ENCODE measurements around the gene TNS3. TPM values are rescaled to one million over a fixed set of nuclear protein-coding genes. Genes with fewer than 3 reads are reported as not detected.
A peak's percentile ranks its signal among the peaks of the same experiment; 100 is the strongest.
"Not testable (repeated sequence)": the region's sequence is repeated elsewhere in the genome, so short reads cannot be mapped to it uniquely, and the experiment has no call there.

The TNS3 gene
- total RNA-seq, 1 experiment from 2014 or later, result 143 TPM

- no peak overlapping the region for H3K4me3 ChIP-seq
- peak overlapping the region; percentile 16 for H3K27ac ChIP-seq
- H4K20me1 ChIP-seq (ENCODE audit: insufficient read depth), result no peaks in the 10 kb centered on the region
- ChIA-PET POLR2A (ENCODE audit: unreplicated experiment) (interaction anchor here (0.6 kb wide), 1 partner anchor 48 kb away, joined by 3 read pairs; no protein-coding TSS in a partner anchor), CTCF (interaction anchor here (0.7 to 1.3 kb wide), 3 partner anchors 18 to 207 kb away, joined by 3 to 9 read pairs (median 7); no protein-coding TSS in a partner anchor)
- no peaks in the 10 kb centered on the region for H3K36me3 ChIP-seq (ENCODE audit: low read depth)
- H3K79me2 ChIP-seq (ENCODE audit: low read depth), result peaks cover 24% of the 10 kb centered on the region
- no peak overlapping the region for H2AFZ ChIP-seq
- peak overlapping the region; percentile 10; the same call in 1 of the 2 replicates for H3K4me2 ChIP-seq
- BruUV-seq (replicated peaks), result no TSS peak
- no peaks in the 10 kb centered on the region for H3K9me2 ChIP-seq (ENCODE audit: insufficient read depth)
- DNase-seq, result peak; percentile 56 to 63
- H3K9me3 ChIP-seq (ENCODE audit: insufficient read depth, low read depth), result no peaks in the 10 kb centered on the region
- no peak for TF ChIP-seq EZH2 (IDR thresholded peaks at IDR 0.05; ENCODE audit: low read depth)
- TF ChIP-seq CTCF (conservative IDR thresholded peaks at IDR 0.05), result no peak
- no peaks in the 10 kb centered on the region for H3K27me3 ChIP-seq (ENCODE audit: insufficient read depth, low read depth)
- H3F3A ChIP-seq (ENCODE audit: insufficient read depth, low read depth), result peaks cover 70% of the 10 kb centered on the region
- intact Hi-C loops (cut with micrococcal nuclease; ENCODE audit: unreplicated experiment), result no loop called here
- H3K4me1 ChIP-seq (replicated peaks; ENCODE audit: insufficient read depth), result peaks cover 96% of the 10 kb centered on the region
These were observed 5.0 kb upstream of the TNS3 start for GRCh38 chr7:47586925-47587324.

GRCh38 chr7:47586161-47586670 is 4.3 kb upstream of the TNS3 start:
- H3K9me3 ChIP-seq (ENCODE audit: insufficient read depth, low read depth); H3K27me3 ChIP-seq (ENCODE audit: insufficient read depth, low read depth); H3K4me3 ChIP-seq; H3K9me2 ChIP-seq (ENCODE audit: insufficient read depth); BruUV-seq (replicated peaks); H3K36me3 ChIP-seq (ENCODE audit: low read depth); H4K20me1 ChIP-seq (ENCODE audit: insufficient read depth); intact Hi-C loops (cut with micrococcal nuclease; ENCODE audit: unreplicated experiment); H2AFZ ChIP-seq: not testable (repeated sequence)
- POLR2A ChIA-PET (ENCODE audit: unreplicated experiment), result interaction anchor here (0.6 kb wide), 1 partner anchor 110 kb away, joined by 13 read pairs; no protein-coding TSS in a partner anchor
- peak in 1 of 2 experiments; percentile 70 for DNase-seq
- Histone ChIP-seq H3K4me2 (peak overlapping the region; percentile 10; the same call in 1 of the 2 replicates), H3K79me2 (ENCODE audit: low read depth) (peaks cover 31% of the 10 kb centered on the region), H3K4me1 (replicated peaks; ENCODE audit: insufficient read depth) (peaks cover 89% of the 10 kb centered on the region), H3F3A (ENCODE audit: insufficient read depth, low read depth) (peaks cover 65% of the 10 kb centered on the region), H3K27ac (peak overlapping the region; percentile 16)
- CTCF ChIA-PET, result interaction anchor here (0.6 to 1.3 kb wide), 2 partner anchors 14 to 19 kb away, joined by 3 to 7 read pairs; no protein-coding TSS in a partner anchor

GRCh38 chr7:47584536-47584895 is 2.6 kb upstream of the TNS3 start:
- BruUV-seq (replicated peaks), result no TSS peak
- DNase-seq, result no peak
- intact Hi-C loops (cut with micrococcal nuclease; ENCODE audit: unreplicated experiment), result no loop called here
- peaks cover 48% of the 10 kb centered on the region for H3K79me2 ChIP-seq (ENCODE audit: low read depth)
- H3K9me2 ChIP-seq (ENCODE audit: insufficient read depth), result no peaks in the 10 kb centered on the region
- no peak overlapping the region for H3K4me3 ChIP-seq
- no peaks in the 10 kb centered on the region for H4K20me1 ChIP-seq (ENCODE audit: insufficient read depth)
- H3K27ac ChIP-seq, result peak overlapping the region; percentile 87
- TF ChIP-seq CTCF (conservative IDR thresholded peaks at IDR 0.05) (no peak), EZH2 (IDR thresholded peaks at IDR 0.05; ENCODE audit: low read depth) (no peak)
- peaks cover 68% of the 10 kb centered on the region for H3F3A ChIP-seq (ENCODE audit: insufficient read depth, low read depth)
- H2AFZ ChIP-seq, result no peak overlapping the region
- CTCF ChIA-PET, result interaction anchor here (0.6 kb wide), 1 partner anchor 19 kb away, joined by 3 read pairs; no protein-coding TSS in a partner anchor
- peak overlapping the region; percentile 86 for H3K4me2 ChIP-seq
- no peaks in the 10 kb centered on the region for H3K27me3 ChIP-seq (ENCODE audit: insufficient read depth, low read depth)
- POLR2A ChIA-PET (ENCODE audit: unreplicated experiment), result interaction anchor here (1.0 kb wide), 1 partner anchor 131 kb away, joined by 3 read pairs; no protein-coding TSS in a partner anchor
- peaks cover 80% of the 10 kb centered on the region for H3K4me1 ChIP-seq (replicated peaks; ENCODE audit: insufficient read depth)
- peaks cover 3% of the 10 kb centered on the region for H3K36me3 ChIP-seq (ENCODE audit: low read depth)
- H3K9me3 ChIP-seq (ENCODE audit: insufficient read depth, low read depth), result no peaks in the 10 kb centered on the region
